ENCODE measurements around the gene MAP6D1.

DNA sequence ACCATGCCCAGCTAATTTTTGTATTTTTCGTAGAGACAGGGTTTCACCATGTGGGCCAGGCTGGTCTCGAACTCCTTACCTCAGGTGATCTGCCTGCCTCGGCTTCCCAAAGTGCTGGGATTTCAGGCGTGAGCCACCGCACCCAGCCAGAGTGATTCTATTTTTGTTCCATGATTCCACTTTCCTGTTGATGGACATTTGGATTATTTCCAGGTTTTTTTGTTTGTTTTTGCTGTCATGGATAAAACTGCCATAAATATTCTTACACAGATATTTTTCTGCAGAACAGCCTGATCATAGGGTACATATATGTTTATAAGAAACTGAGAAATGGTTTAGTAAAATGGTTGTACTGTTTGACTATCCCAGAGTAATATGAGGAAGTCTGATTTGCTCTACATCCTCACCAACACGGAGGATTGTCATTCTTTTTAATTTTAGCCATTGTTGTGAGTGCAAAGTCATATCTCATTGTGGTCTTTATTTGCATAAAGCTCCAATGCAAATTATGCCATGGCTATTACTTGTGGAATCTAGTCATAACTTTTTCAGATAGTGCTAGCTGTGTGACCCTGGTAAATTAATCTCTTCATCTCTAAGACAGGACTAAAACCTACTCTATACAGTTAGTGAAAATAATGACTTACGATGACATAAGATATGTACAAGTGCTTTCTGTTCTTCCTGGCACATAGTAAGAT, 42.7 kb downstream of the MAP6D1 start:
- TF ChIP-seq, protein P1, sequence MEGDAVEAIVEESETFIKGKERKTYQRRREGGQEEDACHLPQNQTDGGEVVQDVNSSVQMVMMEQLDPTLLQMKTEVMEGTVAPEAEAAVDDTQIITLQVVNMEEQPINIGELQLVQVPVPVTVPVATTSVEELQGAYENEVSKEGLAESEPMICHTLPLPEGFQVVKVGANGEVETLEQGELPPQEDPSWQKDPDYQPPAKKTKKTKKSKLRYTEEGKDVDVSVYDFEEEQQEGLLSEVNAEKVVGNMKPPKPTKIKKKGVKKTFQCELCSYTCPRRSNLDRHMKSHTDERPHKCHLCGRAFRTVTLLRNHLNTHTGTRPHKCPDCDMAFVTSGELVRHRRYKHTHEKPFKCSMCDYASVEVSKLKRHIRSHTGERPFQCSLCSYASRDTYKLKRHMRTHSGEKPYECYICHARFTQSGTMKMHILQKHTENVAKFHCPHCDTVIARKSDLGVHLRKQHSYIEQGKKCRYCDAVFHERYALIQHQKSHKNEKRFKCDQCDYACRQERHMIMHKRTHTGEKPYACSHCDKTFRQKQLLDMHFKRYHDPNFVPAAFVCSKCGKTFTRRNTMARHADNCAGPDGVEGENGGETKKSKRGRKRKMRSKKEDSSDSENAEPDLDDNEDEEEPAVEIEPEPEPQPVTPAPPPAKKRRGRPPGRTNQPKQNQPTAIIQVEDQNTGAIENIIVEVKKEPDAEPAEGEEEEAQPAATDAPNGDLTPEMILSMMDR (IDR thresholded peaks at IDR 0.05; ENCODE audit: poor library complexity), result no peak
- TF ChIP-seq EZH2 (IDR thresholded peaks at IDR 0.05; ENCODE audit: borderline replicate concordance), result no peak
- TF ChIP-seq EZH2phosphoT487 (IDR thresholded peaks at IDR 0.05; ENCODE audit: low read depth, severe bottlenecking, unreplicated experiment), result no peak

All from hepatocyte (in vitro differentiated cells).